H1 (cell line): ENCODE data around the gene NRSN1. TPM values are rescaled to one million over a fixed set of nuclear protein-coding genes. Genes with fewer than 3 reads are reported as not detected.

Experiments used
- CTCF ChIA-PET: fragments of 300-600 bp; sonication (Branson Sonifier 250); formaldehyde crosslinking; loops from one replicate; lab custom pipeline; 2021; ENCODE audit not compliant: partially characterized antibody; lab: Charles Lee
- POLR2A ChIA-PET: fragments of 300-600 bp; sonication (Branson Sonifier 250); formaldehyde crosslinking; loops from one replicate; lab custom pipeline; 2021; ENCODE audit warnings: inconsistent platforms; ENCODE audit not compliant: partially characterized antibody; lab: Charles Lee
- DNase-seq, 2 experiments: peaks; one replicate each; pipeline versions ENCODE4 v3.0.0 to v3.0.0-alpha.2; 2010 to 2022; ENCODE audit warnings: low spot score in 2 of 2, low read depth in 1 of 2, mixed read lengths in 1 of 2
- FAIRE-seq: peaks from 2 replicates; lab custom pipeline; 2011; peaks lifted over from hg19 to GRCh38; lab: Jason Lieb, UNC
- H2AFZ ChIP-seq: 2 replicates; pipeline ENCODE4 v1.8.1; 2012; ENCODE audit warnings: low read length, inconsistent platforms
- H2AK5ac ChIP-seq: 2 replicates; pipeline ENCODE4 v1.6.1; 2013; ENCODE audit warnings: low read depth, low read length
- H2BK120ac ChIP-seq: replicated peaks from 2 replicates; pipeline ENCODE3; 2013; ENCODE audit warnings: low read depth, low read length, inconsistent platforms
- H2BK12ac ChIP-seq: 2 replicates; pipeline ENCODE4 v1.6.1; 2013; ENCODE audit warnings: low read depth, low read length
- H2BK15ac ChIP-seq: 2 replicates; pipeline ENCODE4 v1.6.1; 2013; ENCODE audit warnings: low read length
- H2BK20ac ChIP-seq: 2 replicates; pipeline ENCODE4 v1.6.1; 2013; ENCODE audit warnings: low read length
- H2BK5ac ChIP-seq: 2 replicates; pipeline ENCODE4 v1.6.1; 2013; ENCODE audit warnings: low read depth, low read length
- H3K14ac ChIP-seq: 2 replicates; pipeline ENCODE4 v1.6.1; 2013; ENCODE audit warnings: inconsistent platforms; ENCODE audit not compliant: insufficient read length
- H3K18ac ChIP-seq: 2 replicates; pipeline ENCODE4 v1.6.1; 2013; ENCODE audit warnings: low read length; ENCODE audit errors: extremely low read depth
- H3K23ac ChIP-seq: 2 replicates; pipeline ENCODE4 v1.6.1; 2013; ENCODE audit warnings: inconsistent platforms; ENCODE audit not compliant: insufficient read length
- H3K23me2 ChIP-seq: 2 replicates; pipeline ENCODE4 v1.6.1; 2013; ENCODE audit warnings: low read depth, low read length
- H3K27ac ChIP-seq: 2 replicates; pipeline ENCODE4 v1.6.1; 2011; ENCODE audit warnings: low read depth, low read length, inconsistent platforms
- H3K27me3 ChIP-seq, 4 experiments: replicated peaks in 1 of 4; 1 replicate in 1 of 4; 2 replicates in 3 of 4; pipeline versions ENCODE4 v1.6.1 to v1.8.1; 2011 to 2013; ENCODE audit warnings: low read length in 3 of 4, mild to moderate bottlenecking in 3 of 4, inconsistent platforms in 2 of 4, mixed read lengths in 2 of 4, moderate library complexity in 1 of 4; ENCODE audit not compliant: control insufficient read depth in 3 of 4, insufficient read depth in 3 of 4; ENCODE audit errors: extremely low read depth in 1 of 4
- H3K36me3 ChIP-seq, 4 experiments: 2 replicates each; pipeline versions ENCODE4 v1.6.1 to v1.8.1; 2011 to 2013; ENCODE audit warnings: mild to moderate bottlenecking in 4 of 4, low read length in 3 of 4, moderate library complexity in 2 of 4, control low read depth in 1 of 4, inconsistent platforms in 1 of 4; ENCODE audit not compliant: insufficient read depth in 4 of 4, control insufficient read depth in 2 of 4
- H3K4ac ChIP-seq: replicated peaks from 2 replicates; pipeline ENCODE3; 2013; ENCODE audit warnings: low read length, low read depth, mixed read lengths, inconsistent platforms; ENCODE audit not compliant: insufficient read length
- H3K4me1 ChIP-seq, 4 experiments: replicated peaks in 1 of 4; 1 replicate in 1 of 4; 2 replicates in 3 of 4; pipeline versions ENCODE4 v1.6.1 to v1.8.1; 2011 to 2013; ENCODE audit warnings: low read length in 3 of 4, inconsistent platforms in 2 of 4, mixed read lengths in 1 of 4; ENCODE audit not compliant: insufficient read depth in 4 of 4, control insufficient read depth in 3 of 4
- H3K4me2 ChIP-seq, 2 experiments: 2 replicates each; pipeline versions ENCODE4 v1.6.1 to v1.8.1; 2011 to 2013; ENCODE audit warnings: low read depth in 2 of 2, low read length in 2 of 2, control low read depth in 1 of 2, inconsistent platforms in 1 of 2, mild to moderate bottlenecking in 1 of 2; ENCODE audit not compliant: insufficient read depth in 1 of 2
- H3K4me3 ChIP-seq, 4 experiments: fragments of 200-600, 300-600 bp in 1 of 4; sonication (generic), shearing (Covaris generic), sonication (Bioruptor Twin) in 1 of 4; 2 replicates each; pipeline versions ENCODE4 v1.5.1 to v1.8.1; 2011 to 2016; ENCODE audit warnings: low read length in 4 of 4, low read depth in 3 of 4, control low read depth in 2 of 4, inconsistent platforms in 2 of 4, mild to moderate bottlenecking in 2 of 4, mixed read lengths in 1 of 4, moderate library complexity in 1 of 4; ENCODE audit not compliant: insufficient read depth in 2 of 4; ENCODE audit errors: extremely low read depth in 1 of 4
- H3K56ac ChIP-seq: replicated peaks from 2 replicates; pipeline ENCODE3; 2013; ENCODE audit warnings: low read depth, mild to moderate bottlenecking, mixed read lengths, low read length, inconsistent platforms; ENCODE audit not compliant: insufficient read length
- H3K79me1 ChIP-seq: 2 replicates; pipeline ENCODE4 v1.6.1; 2013; ENCODE audit warnings: low read depth, low read length, control low read depth
- H3K79me2 ChIP-seq, 2 experiments: 2 replicates each; pipeline versions ENCODE4 v1.6.1 to v1.8.1; 2012 to 2013; ENCODE audit warnings: low read length in 2 of 2, mild to moderate bottlenecking in 2 of 2, inconsistent platforms in 1 of 2; ENCODE audit not compliant: insufficient read depth in 2 of 2, control insufficient read depth in 1 of 2
- H3K9ac ChIP-seq, 4 experiments: replicated peaks in 1 of 4; 1 replicate in 1 of 4; 2 replicates in 3 of 4; pipeline versions ENCODE4 v1.6.1 to v1.8.1; 2011 to 2013; ENCODE audit warnings: low read depth in 3 of 4, low read length in 3 of 4, control low read depth in 2 of 4, mild to moderate bottlenecking in 2 of 4, moderate library complexity in 2 of 4, inconsistent platforms in 1 of 4; ENCODE audit errors: extremely low read depth in 1 of 4
- H3K9me3 ChIP-seq, 2 experiments: 2 replicates each; pipeline versions ENCODE4 v1.6.1 to v1.8.1; 2012 to 2013; ENCODE audit warnings: mild to moderate bottlenecking in 2 of 2, moderate library complexity in 2 of 2, control low read depth in 1 of 2, inconsistent platforms in 1 of 2, low read depth in 1 of 2, low read length in 1 of 2, mixed read lengths in 1 of 2; ENCODE audit not compliant: insufficient read depth in 2 of 2
- H4K20me1 ChIP-seq, 2 experiments: replicated peaks in 1 of 2; 2 replicates each; pipeline versions ENCODE3 to v1.8.1; 2011 to 2013; ENCODE audit warnings: inconsistent platforms in 2 of 2, low read length in 2 of 2, mild to moderate bottlenecking in 1 of 2; ENCODE audit not compliant: insufficient read depth in 2 of 2, control insufficient read depth in 1 of 2
- H4K5ac ChIP-seq: 2 replicates; pipeline ENCODE4 v1.6.1; 2013; ENCODE audit warnings: low read length, low read depth, mixed read lengths, inconsistent platforms; ENCODE audit not compliant: insufficient read length
- H4K8ac ChIP-seq: 2 replicates; pipeline ENCODE4 v1.8.0; 2013; ENCODE audit warnings: mild to moderate bottlenecking, moderate library complexity, low read length, inconsistent platforms; ENCODE audit not compliant: insufficient read depth; ENCODE audit errors: extremely low read depth
- H4K91ac ChIP-seq: replicated peaks from 2 replicates; pipeline ENCODE3; 2013; ENCODE audit warnings: low read length, mixed read lengths, inconsistent platforms; ENCODE audit not compliant: insufficient read length
- ATF2 ChIP-seq: IDR thresholded peaks from 2 replicates; pipeline ENCODE4 v1.6.1; 2012; ENCODE audit warnings: low read length, inconsistent platforms
- BCL11A ChIP-seq, 2 experiments: IDR thresholded peaks; one replicate each; pipeline ENCODE4 v1.6.1; 2011; ENCODE audit warnings: low read depth in 2 of 2, low read length in 2 of 2, mild to moderate bottlenecking in 2 of 2
- CBX8 ChIP-seq: fragments of 300-800, 300-1000 bp; sonication (generic); IDR thresholded peaks from 2 replicates; pipeline ENCODE4 v1.7.1; 2016; ENCODE audit warnings: low read depth, low read length, borderline replicate concordance
- CREB1 ChIP-seq: IDR thresholded peaks from 2 replicates; pipeline ENCODE4 v1.6.1; 2012; ENCODE audit warnings: inconsistent platforms
- E2F6 ChIP-seq: IDR thresholded peaks from 2 replicates; pipeline ENCODE4 v1.6.1; 2012; ENCODE audit warnings: inconsistent platforms
- EP300 ChIP-seq, 2 experiments: IDR thresholded peaks; 1 replicate in 1 of 2; 2 replicates in 1 of 2; pipeline ENCODE4 v1.6.1; 2011 to 2012; ENCODE audit warnings: low read depth in 2 of 2, low read length in 2 of 2, mild to moderate bottlenecking in 2 of 2, borderline replicate concordance in 1 of 2, inconsistent platforms in 1 of 2, moderate library complexity in 1 of 2
- KDM4A ChIP-seq: IDR thresholded peaks from one replicate; pipeline ENCODE4 v1.7.1; 2012; ENCODE audit warnings: low read depth, mild to moderate bottlenecking, moderate library complexity, low read length, inconsistent platforms; ENCODE audit not compliant: severe bottlenecking
- POU5F1 ChIP-seq: IDR thresholded peaks from 2 replicates; pipeline ENCODE4 v1.6.1; 2011; ENCODE audit warnings: low read depth, mild to moderate bottlenecking, low read length, moderate library complexity
- SP4 ChIP-seq: IDR thresholded peaks from 2 replicates; pipeline ENCODE4 v1.6.1; 2012; ENCODE audit warnings: low read length, inconsistent platforms
- TAF7 ChIP-seq: optimal IDR thresholded peaks from 2 replicates; pipeline ENCODE3; 2011; ENCODE audit warnings: low read depth, mild to moderate bottlenecking, inconsistent platforms, low read length, moderate library complexity, borderline replicate concordance
- ZNF274 ChIP-seq: IDR thresholded peaks from 2 replicates; pipeline ENCODE4 v1.7.0; 2012; ENCODE audit warnings: low read length, borderline replicate concordance; ENCODE audit errors: extremely low read depth
- WGBS, 2 experiments: shearing (Covaris generic) in 1 of 2; methylation state at CpG; one replicate each; pipeline versions ENCODE4 v1.1.6 to v1.1.7; 2013 to 2015; ENCODE audit warnings: low lambda C conversion rate in 2 of 2, mixed read lengths in 2 of 2, inconsistent platforms in 1 of 2, low coverage in 1 of 2, missing lambda C conversion rate in 1 of 2; ENCODE audit not compliant: insufficient replicate concordance in 2 of 2, insufficient coverage in 1 of 2, insufficient read length in 1 of 2; ENCODE audit errors: extremely low coverage in 1 of 2, missing lambda C conversion rate in 1 of 2; 5-methylcytosine and 5-hydroxymethylcytosine counted together
- polyA plus RNA-seq, 7 experiments: library from polyadenylated mRNA; depleted of rRNA in 3 of 7; stranded (reverse) in 5 of 7; unstranded in 2 of 7; fragments of >200 nt in 5 of 7; fragments of 200-250 nt in 2 of 7; gene quantifications; 1 replicate in 5 of 7; 2 replicates in 1 of 7; 4 replicates in 1 of 7; pipeline versions ENCODE4 v1.2.1 to v1.2.3, GENCODE V29; 2011 to 2013; ENCODE audit warnings: missing spikeins in 2 of 7, mixed read lengths in 2 of 7
- total RNA-seq: library from RNA; stranded (reverse); fragmentation: NEBNext Ultra II Directional; extraction: Animal tissue kit (Norgen Biotek cat#: 25700); gene quantifications from 2 replicates; pipeline ENCODE4 v1.2.1, GENCODE V29; 2021

NRSN1 gene
- total and polyA plus RNA-seq, 2 of the 8 experiments (the other 6 are each of a cell fraction or from before 2014, with no cell fraction given), result 0.15 to 0.78 TPM

GRCh38 chr6:24149836-24150235, 23.8 kb downstream of the NRSN1 start:
- Histone ChIP-seq H2BK15ac (no peak overlapping the region), H3K14ac (no peak overlapping the region), H2AK5ac (no peak overlapping the region), H4K8ac (no peak overlapping the region), H3K23me2 (no peaks in the 10 kb centered on the region; the same call in 1 of the 2 replicates), H3K18ac (no peak overlapping the region), H2BK120ac (no peak overlapping the region), H3K4me1 (no peaks in the 10 kb centered on the region), H2AFZ (no peak overlapping the region), H4K20me1 (no peaks in the 10 kb centered on the region), H3K36me3 (no peaks in the 10 kb centered on the region), H2BK5ac (no peak overlapping the region), H3K27ac (no peak overlapping the region), H3K9me3 (no peaks in the 10 kb centered on the region), H3K4ac (no peak overlapping the region), H2BK12ac (no peak overlapping the region), H3K4me2 (no peak overlapping the region), H3K79me2 (no peaks in the 10 kb centered on the region), H4K5ac (no peak overlapping the region), H3K56ac (no peak overlapping the region), H4K91ac (no peak overlapping the region), H3K4me3 (no peak overlapping the region), H3K79me1 (no peaks in the 10 kb centered on the region), H3K9ac (no peak overlapping the region), H3K27me3 (no peaks in the 10 kb centered on the region), H3K23ac (no peak overlapping the region), H2BK20ac (no peak overlapping the region)
- 80% methylated on average over 3 of the region's 3 CpGs; no CpG with 5 or more reads in 1 of the 2 experiments for WGBS, 2 experiments
- TF ChIP-seq EP300 (IDR thresholded peaks at IDR 0.05; ENCODE audit: borderline replicate concordance in 1 of 2, low read depth in 2 of 2, low read length in 2 of 2) (no peak), TAF7 (no peak), KDM4A (no peak), BCL11A (IDR thresholded peaks at IDR 0.05; ENCODE audit: low read depth in 2 of 2, low read length in 2 of 2) (no peak), E2F6 (no peak), POU5F1 (no peak), SP4 (no peak), ATF2 (no peak), CBX8 (no peak), CREB1 (no peak), ZNF274 (no peak)
- POLR2A ChIA-PET, result no interaction called here
- DNase-seq (no peak), FAIRE-seq (no peak)
- CTCF ChIA-PET, result interaction anchor here (0.7 to 1.3 kb wide), 4 partner anchors 8 to 278 kb away, joined by 3 to 6 read pairs (median 3); no protein-coding TSS in a partner anchor
